Measurements from ENCODE around the gene TSPAN1. TPM values are rescaled to one million over a fixed set of nuclear protein-coding genes. Genes with fewer than 3 reads are reported as not detected.

Gene TSPAN1
- total RNA-seq, 2 donors from 2014 or later: not detected

DNA sequence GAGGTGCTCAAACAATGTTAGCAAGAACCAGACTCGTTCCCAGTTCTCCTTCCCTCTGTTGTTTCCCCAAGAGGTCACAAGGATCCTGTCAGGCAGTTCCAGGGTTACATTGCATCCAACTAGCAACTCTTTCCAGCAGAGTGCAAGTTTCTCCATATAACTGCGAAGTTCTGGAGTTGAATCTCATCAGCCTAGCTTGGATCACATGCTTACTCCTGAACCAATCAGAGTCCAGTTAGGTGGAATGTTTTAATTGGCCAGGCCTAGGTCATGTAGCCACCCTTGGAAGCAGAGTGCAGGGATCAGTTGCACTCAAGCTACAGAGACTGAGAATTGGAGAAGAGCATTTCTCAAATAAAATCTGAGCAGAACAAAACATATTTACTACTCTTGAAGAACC is 26.6 kb upstream of the TSPAN1 start:
- no peaks in the 10 kb centered on the region for H3K4me1 ChIP-seq (ENCODE audit: control insufficient read depth, insufficient read depth, low read length)
- no peak for DNase-seq
- no peak overlapping the region for H3K9ac ChIP-seq (ENCODE audit: extremely low read depth, low read length, poor library complexity, severe bottlenecking)
- H3K4me3 ChIP-seq (ENCODE audit: low read length): no peak overlapping the region
- no peaks in the 10 kb centered on the region for H3K9me3 ChIP-seq (ENCODE audit: control insufficient read depth, low read length)
- Mint-ChIP-seq H3K27ac (no peak overlapping the region), H3K9me3 (no peaks in the 10 kb centered on the region), H3K4me3 (no peak overlapping the region), H3K4me1 (peaks cover 1% of the 10 kb centered on the region), H3K27me3 (ENCODE audit: insufficient read depth) (no peaks in the 10 kb centered on the region), H3K36me3 (ENCODE audit: low read depth) (no peaks in the 10 kb centered on the region)
- H3K36me3 ChIP-seq (ENCODE audit: control insufficient read depth, insufficient read depth, low read length): no peaks in the 10 kb centered on the region
- H3K27ac ChIP-seq (ENCODE audit: low read depth, low read length): no peak overlapping the region
- 88 to 93% methylated on average over 2 of the region's 2 CpGs for WGBS, 2 experiments (ENCODE audit: insufficient coverage in 1 of 2, insufficient read length in 1 of 2)
- TF ChIP-seq, protein P1, sequence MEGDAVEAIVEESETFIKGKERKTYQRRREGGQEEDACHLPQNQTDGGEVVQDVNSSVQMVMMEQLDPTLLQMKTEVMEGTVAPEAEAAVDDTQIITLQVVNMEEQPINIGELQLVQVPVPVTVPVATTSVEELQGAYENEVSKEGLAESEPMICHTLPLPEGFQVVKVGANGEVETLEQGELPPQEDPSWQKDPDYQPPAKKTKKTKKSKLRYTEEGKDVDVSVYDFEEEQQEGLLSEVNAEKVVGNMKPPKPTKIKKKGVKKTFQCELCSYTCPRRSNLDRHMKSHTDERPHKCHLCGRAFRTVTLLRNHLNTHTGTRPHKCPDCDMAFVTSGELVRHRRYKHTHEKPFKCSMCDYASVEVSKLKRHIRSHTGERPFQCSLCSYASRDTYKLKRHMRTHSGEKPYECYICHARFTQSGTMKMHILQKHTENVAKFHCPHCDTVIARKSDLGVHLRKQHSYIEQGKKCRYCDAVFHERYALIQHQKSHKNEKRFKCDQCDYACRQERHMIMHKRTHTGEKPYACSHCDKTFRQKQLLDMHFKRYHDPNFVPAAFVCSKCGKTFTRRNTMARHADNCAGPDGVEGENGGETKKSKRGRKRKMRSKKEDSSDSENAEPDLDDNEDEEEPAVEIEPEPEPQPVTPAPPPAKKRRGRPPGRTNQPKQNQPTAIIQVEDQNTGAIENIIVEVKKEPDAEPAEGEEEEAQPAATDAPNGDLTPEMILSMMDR (conservative IDR thresholded peaks at IDR 0.05): no peak
- no peaks in the 10 kb centered on the region for H3K27me3 ChIP-seq (ENCODE audit: control insufficient read depth, insufficient read depth, low read length, poor library complexity, severe bottlenecking)

DNA sequence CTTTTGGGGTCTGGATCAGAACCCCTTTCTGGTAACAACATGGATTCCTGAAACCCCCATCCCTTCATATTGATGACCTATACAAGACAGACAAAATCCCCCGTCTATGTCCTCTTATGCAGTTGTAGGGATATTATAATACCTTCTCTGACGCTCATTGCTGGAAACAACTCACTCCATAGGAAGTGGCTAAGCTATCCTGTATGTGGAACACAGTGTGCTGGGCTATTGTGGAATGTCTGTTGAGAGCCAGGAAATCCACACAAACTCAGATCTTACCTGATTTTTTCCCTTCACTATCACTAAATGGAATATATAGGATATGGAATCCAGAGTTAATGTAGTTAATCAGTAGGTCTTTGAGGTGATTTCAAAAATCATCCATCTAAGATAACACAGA is 24.8 kb upstream of the TSPAN1 start:
- Histone ChIP-seq H3K4me3 (ENCODE audit: low read length) (no peak overlapping the region), H3K9ac (ENCODE audit: extremely low read depth, low read length, poor library complexity, severe bottlenecking) (no peak overlapping the region), H3K4me1 (ENCODE audit: control insufficient read depth, insufficient read depth, low read length) (no peaks in the 10 kb centered on the region), H3K9me3 (ENCODE audit: control insufficient read depth, low read length) (no peaks in the 10 kb centered on the region), H3K27me3 (ENCODE audit: control insufficient read depth, insufficient read depth, low read length, poor library complexity, severe bottlenecking) (no peaks in the 10 kb centered on the region), H3K36me3 (ENCODE audit: control insufficient read depth, insufficient read depth, low read length) (no peaks in the 10 kb centered on the region), H3K27ac (ENCODE audit: low read depth, low read length) (no peak overlapping the region)
- TF ChIP-seq, protein P1 (conservative IDR thresholded peaks at IDR 0.05): no peak
- no peak for DNase-seq
- peaks cover 1% of the 10 kb centered on the region for H3K4me1 Mint-ChIP-seq
- H3K9me3 Mint-ChIP-seq: no peaks in the 10 kb centered on the region
- H3K27me3 Mint-ChIP-seq (ENCODE audit: insufficient read depth): no peaks in the 10 kb centered on the region
- WGBS, 2 experiments (ENCODE audit: insufficient coverage in 1 of 2, insufficient read length in 1 of 2): 90 to 100% methylated on average over 1 to 2 of the region's 2 CpGs
- H3K4me3 Mint-ChIP-seq: no peak overlapping the region
- no peak overlapping the region for H3K27ac Mint-ChIP-seq
- H3K36me3 Mint-ChIP-seq (ENCODE audit: low read depth): no peaks in the 10 kb centered on the region

DNA sequence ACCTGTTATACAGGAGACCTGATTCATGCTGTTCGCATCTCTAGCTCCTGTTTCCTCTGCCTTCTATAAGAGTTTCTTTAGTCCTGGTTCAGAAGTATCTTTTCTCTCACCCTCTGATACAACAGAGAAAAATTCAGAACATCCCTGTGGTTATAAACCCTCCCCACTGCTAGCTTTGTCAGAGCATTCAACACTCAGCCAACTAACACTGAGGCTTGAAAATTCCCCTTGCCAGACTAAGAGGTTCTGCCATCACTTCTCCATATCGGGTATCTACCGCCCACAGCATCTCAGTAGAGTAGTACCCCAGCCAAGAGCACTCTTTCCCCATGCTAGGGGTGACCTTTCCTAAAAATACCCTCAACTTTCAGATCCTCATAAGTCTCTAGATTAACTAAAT is 22.9 kb upstream of the TSPAN1 start:
- Mint-ChIP-seq H3K4me1 (peaks cover 1% of the 10 kb centered on the region), H3K27me3 (ENCODE audit: insufficient read depth) (no peaks in the 10 kb centered on the region), H3K4me3 (no peak overlapping the region), H3K27ac (no peak overlapping the region), H3K9me3 (no peaks in the 10 kb centered on the region), H3K36me3 (ENCODE audit: low read depth) (no peaks in the 10 kb centered on the region)
- no peak overlapping the region for H3K9ac ChIP-seq (ENCODE audit: extremely low read depth, low read length, poor library complexity, severe bottlenecking)
- no peaks in the 10 kb centered on the region for H3K9me3 ChIP-seq (ENCODE audit: control insufficient read depth, low read length)
- no peaks in the 10 kb centered on the region for H3K4me1 ChIP-seq (ENCODE audit: control insufficient read depth, insufficient read depth, low read length)
- 98 to 100% methylated on average over 2 to 3 of the region's 3 CpGs for WGBS, 2 experiments (ENCODE audit: insufficient coverage in 1 of 2, insufficient read length in 1 of 2)
- no peaks in the 10 kb centered on the region for H3K27me3 ChIP-seq (ENCODE audit: control insufficient read depth, insufficient read depth, low read length, poor library complexity, severe bottlenecking)
- no peak overlapping the region for H3K4me3 ChIP-seq (ENCODE audit: low read length)
- H3K36me3 ChIP-seq (ENCODE audit: control insufficient read depth, insufficient read depth, low read length): no peaks in the 10 kb centered on the region
- no peak for DNase-seq
- TF ChIP-seq, protein P1 (conservative IDR thresholded peaks at IDR 0.05): no peak
- H3K27ac ChIP-seq (ENCODE audit: low read depth, low read length): no peak overlapping the region

Data from endodermal cell (in vitro differentiated cells).